NCI-H2107 (cell line): Measurements from ENCODE around the gene KDM8.

Source experiments
- DNase-seq: peaks from one replicate; lab custom pipeline; 2025; lab: John Stamatoyannopoulos, UW

Gene KDM8

GRCh38 chr16:27216297-27216885, 13.1 kb downstream of the KDM8 start:
- no peak for DNase-seq

GRCh38 chr16:27217256-27217655, 13.9 kb downstream of the KDM8 start:
- no peak for DNase-seq

GRCh38 chr16:27218756-27219155, 15.4 kb downstream of the KDM8 start:
- DNase-seq, result no peak

GRCh38 chr16:27219161-27219560, 15.8 kb downstream of the KDM8 start:
- DNase-seq, result no peak

GRCh38 chr16:27220120-27220519, 16.8 kb downstream of the KDM8 start:
- DNase-seq, result no peak

GRCh38 chr16:27220527-27220926, 17.2 kb downstream of the KDM8 start:
- no peak for DNase-seq

GRCh38 chr16:27220991-27221390, 17.7 kb downstream of the KDM8 start:
- DNase-seq, result no peak

GRCh38 chr16:27221576-27222248, 18.4 kb downstream of the KDM8 start:
- no peak for DNase-seq

- DNase-seq, result no peak
These were observed 19.2 kb downstream of the KDM8 start for GRCh38 chr16:27222249-27223225.

- no peak for DNase-seq
These were observed 19.9 kb downstream of the KDM8 start for GRCh38 chr16:27223226-27223610.

GRCh38 chr16:27223701-27224100, 20.4 kb downstream of the KDM8 start:
- DNase-seq, result no peak

- no peak for DNase-seq
These were observed 21.0 kb downstream of the KDM8 start for GRCh38 chr16:27224271-27224737.

GRCh38 chr16:27224741-27225300, 21.5 kb downstream of the KDM8 start:
- no peak for DNase-seq

- DNase-seq, result peak; percentile 49
These were observed 22.4 kb downstream of the KDM8 start for GRCh38 chr16:27225536-27226360.

- no peak for DNase-seq
These were observed 23.1 kb downstream of the KDM8 start for GRCh38 chr16:27226476-27226875.

GRCh38 chr16:27226976-27227705, 23.8 kb downstream of the KDM8 start:
- DNase-seq, result no peak

GRCh38 chr16:27228045-27228444, 24.7 kb downstream of the KDM8 start:
- no peak for DNase-seq

GRCh38 chr16:27228621-27229501, 25.5 kb downstream of the KDM8 start:
- no peak for DNase-seq

GRCh38 chr16:27229891-27230470, 26.7 kb downstream of the KDM8 start:
- DNase-seq, result no peak
